C4-2B (cell line): ENCODE measurements around the gene TNNT3.

Experiments
- ZFX ChIP-seq: fragments of 450-650 bp; IDR thresholded peaks from 2 replicates; pipeline ENCODE4 v1.6.1; 2017
- TF ChIP-seq, protein P1 (sequence below): fragments of 450-650 bp; conservative IDR thresholded peaks from 2 replicates; pipeline ENCODE4 v1.5.1; 2017; ENCODE audit warnings: mild to moderate bottlenecking

GRCh38 chr11:1879342-1879940 is 40.1 kb upstream of the TNNT3 start:
- TF ChIP-seq, protein P1, sequence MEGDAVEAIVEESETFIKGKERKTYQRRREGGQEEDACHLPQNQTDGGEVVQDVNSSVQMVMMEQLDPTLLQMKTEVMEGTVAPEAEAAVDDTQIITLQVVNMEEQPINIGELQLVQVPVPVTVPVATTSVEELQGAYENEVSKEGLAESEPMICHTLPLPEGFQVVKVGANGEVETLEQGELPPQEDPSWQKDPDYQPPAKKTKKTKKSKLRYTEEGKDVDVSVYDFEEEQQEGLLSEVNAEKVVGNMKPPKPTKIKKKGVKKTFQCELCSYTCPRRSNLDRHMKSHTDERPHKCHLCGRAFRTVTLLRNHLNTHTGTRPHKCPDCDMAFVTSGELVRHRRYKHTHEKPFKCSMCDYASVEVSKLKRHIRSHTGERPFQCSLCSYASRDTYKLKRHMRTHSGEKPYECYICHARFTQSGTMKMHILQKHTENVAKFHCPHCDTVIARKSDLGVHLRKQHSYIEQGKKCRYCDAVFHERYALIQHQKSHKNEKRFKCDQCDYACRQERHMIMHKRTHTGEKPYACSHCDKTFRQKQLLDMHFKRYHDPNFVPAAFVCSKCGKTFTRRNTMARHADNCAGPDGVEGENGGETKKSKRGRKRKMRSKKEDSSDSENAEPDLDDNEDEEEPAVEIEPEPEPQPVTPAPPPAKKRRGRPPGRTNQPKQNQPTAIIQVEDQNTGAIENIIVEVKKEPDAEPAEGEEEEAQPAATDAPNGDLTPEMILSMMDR, result no peak
- TF ChIP-seq ZFX, result no peak
